ENCODE measurements around the gene VCL. TPM values are rescaled to one million over a fixed set of nuclear protein-coding genes. Genes with fewer than 3 reads are reported as not detected.

The VCL gene
- total RNA-seq, 1 experiment from 2014 or later = 291 TPM

- Histone ChIP-seq H3K4ac (ENCODE audit: low read depth, low read length) (no peak within 1 kb of the TSS), H4K91ac (ENCODE audit: insufficient read length, low read depth, low read length) (no peak within 1 kb of the TSS), H4K20me1 (ENCODE audit: control insufficient read depth, insufficient read depth, insufficient read length) (no peaks in the 10 kb centered on the region), H3K27ac (ENCODE audit: insufficient read length, low read depth, low read length) (peak within 1 kb of the TSS; percentile 11), H2AK5ac (ENCODE audit: insufficient read length, low read length) (no peak within 1 kb of the TSS), H3K4me2 (ENCODE audit: insufficient read depth, insufficient read length, low read length) (peak within 1 kb of the TSS; percentile 64), H3K9me3 (ENCODE audit: control insufficient read depth, low read depth, low read length) (no peaks in the 10 kb centered on the region), H3K56ac (ENCODE audit: insufficient read length, low read depth, low read length) (no peak within 1 kb of the TSS), H3K9ac (ENCODE audit: extremely low read depth, insufficient read length, low read length) (peak within 1 kb of the TSS; percentile 83), H3K18ac (ENCODE audit: insufficient read length, low read depth, low read length) (peak within 1 kb of the TSS; percentile 72), H2BK12ac (ENCODE audit: insufficient read length, low read depth, low read length) (no peak within 1 kb of the TSS), H2AFZ (ENCODE audit: low read length) (no peak within 1 kb of the TSS), H4K5ac (ENCODE audit: insufficient read length, low read depth, low read length) (no peak within 1 kb of the TSS), H3K4me1 (ENCODE audit: insufficient read depth, low read length) (no peaks in the 10 kb centered on the region), H3K14ac (ENCODE audit: insufficient read depth, low read length) (peak within 1 kb of the TSS; percentile 84), H2BK120ac (ENCODE audit: low read depth, low read length, poor library complexity, severe bottlenecking) (no peak within 1 kb of the TSS), H3K79me1 (ENCODE audit: insufficient read depth, low read depth, low read length, poor library complexity, severe bottlenecking) (no peaks in the 10 kb centered on the region), H3K79me2 (ENCODE audit: insufficient read depth, low read length) (peaks cover 10% of the 10 kb centered on the region; the same call in 1 of the 2 replicates), H3K23ac (ENCODE audit: insufficient read length, low read depth, low read length) (no peak within 1 kb of the TSS), H3K27me3 (ENCODE audit: insufficient read depth, low read length) (no peaks in the 10 kb centered on the region), H3K23me2 (ENCODE audit: insufficient read length, low read depth, low read length, poor library complexity, severe bottlenecking) (no peaks in the 10 kb centered on the region), H4K8ac (replicated peaks; ENCODE audit: insufficient read length, low read depth, low read length) (no peak within 1 kb of the TSS), H2BK5ac (ENCODE audit: insufficient read length, low read length) (no peak within 1 kb of the TSS), H3T11ph (ENCODE audit: low read length) (no peak within 1 kb of the TSS), H2BK15ac (ENCODE audit: low read depth, low read length) (no peak within 1 kb of the TSS), H2BK20ac (ENCODE audit: low read depth, low read length, poor library complexity, severe bottlenecking) (no peak within 1 kb of the TSS)
- DNase-seq = peak; percentile 88
- Mint-ChIP-seq H3K4me1 (peaks cover 15 to 17% of the 10 kb centered on the region in 2 experiments), H3K4me3 (no peak within 1 kb of the TSS), H3K27ac (peak within 1 kb of the TSS in 2 of 3 experiments; percentile 78 to 92; a peak in 3 of 7 replicates), H3K36me3 (ENCODE audit: insufficient read depth in 1 of 3, low read depth in 3 of 3) (peaks cover 3 to 13% (median 10%) of the 10 kb centered on the region in 3 experiments; a peak in 5 of 7 replicates), H3K9me3 (no peaks in the 10 kb centered on the region), H3K27me3 (ENCODE audit: low read depth) (no peaks in the 10 kb centered on the region)
- WGBS (ENCODE audit: extremely low coverage, insufficient read length, low lambda C conversion rate) = no CpG with 5 or more reads among the region's 32 CpGs
- no peak for TF ChIP-seq CTCF (conservative IDR thresholded peaks at IDR 0.05)
These were observed 152.5 kb downstream of the VCL start, which contains the start of gene AP3M1 for GRCh38 chr10:74150204-74150989. TSS of gene AP3M1 (minus strand) at chr10:74150828. CDS start at chr10:74138379, 12,449 bp downstream.

Measured in H9 (cell line).